ENCODE measurements around the gene CENPL.

DNA sequence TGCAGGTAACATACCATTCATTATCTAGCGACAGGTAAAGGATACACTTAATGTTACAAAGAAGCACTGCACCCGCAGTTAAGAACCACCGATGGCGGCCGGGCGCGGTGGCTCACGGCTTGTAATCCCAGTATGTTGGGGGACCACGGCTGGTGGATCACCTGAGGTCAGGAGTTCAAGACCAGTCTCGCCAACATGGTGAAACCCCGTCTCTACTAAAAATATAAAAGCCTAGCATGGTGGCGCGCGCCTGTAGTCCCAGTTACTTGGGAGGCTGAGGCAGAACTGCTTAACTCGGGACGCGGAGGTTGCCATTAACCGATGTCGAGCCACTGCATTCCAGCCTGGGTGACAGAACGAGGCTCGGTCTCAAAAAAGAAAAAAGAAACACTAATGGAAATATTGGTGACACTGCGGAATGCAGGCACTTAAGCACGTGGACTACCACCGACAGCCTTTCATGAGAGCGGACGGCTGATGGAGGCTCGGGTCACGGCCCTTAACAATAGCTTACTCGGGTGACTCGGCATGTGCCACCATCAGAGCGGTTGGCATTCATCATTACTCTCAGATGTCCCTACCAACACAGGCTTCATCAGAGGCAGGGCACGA lies 42.6 kb upstream of the CENPL start:
- TF ChIP-seq, protein P1, sequence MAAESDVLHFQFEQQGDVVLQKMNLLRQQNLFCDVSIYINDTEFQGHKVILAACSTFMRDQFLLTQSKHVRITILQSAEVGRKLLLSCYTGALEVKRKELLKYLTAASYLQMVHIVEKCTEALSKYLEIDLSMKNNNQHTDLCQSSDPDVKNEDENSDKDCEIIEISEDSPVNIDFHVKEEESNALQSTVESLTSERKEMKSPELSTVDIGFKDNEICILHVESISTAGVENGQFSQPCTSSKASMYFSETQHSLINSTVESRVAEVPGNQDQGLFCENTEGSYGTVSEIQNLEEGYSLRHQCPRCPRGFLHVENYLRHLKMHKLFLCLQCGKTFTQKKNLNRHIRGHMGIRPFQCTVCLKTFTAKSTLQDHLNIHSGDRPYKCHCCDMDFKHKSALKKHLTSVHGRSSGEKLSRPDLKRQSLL (tag by site-specific recombination; IDR thresholded peaks at IDR 0.05) = no peak
- TF ChIP-seq, protein P2, sequence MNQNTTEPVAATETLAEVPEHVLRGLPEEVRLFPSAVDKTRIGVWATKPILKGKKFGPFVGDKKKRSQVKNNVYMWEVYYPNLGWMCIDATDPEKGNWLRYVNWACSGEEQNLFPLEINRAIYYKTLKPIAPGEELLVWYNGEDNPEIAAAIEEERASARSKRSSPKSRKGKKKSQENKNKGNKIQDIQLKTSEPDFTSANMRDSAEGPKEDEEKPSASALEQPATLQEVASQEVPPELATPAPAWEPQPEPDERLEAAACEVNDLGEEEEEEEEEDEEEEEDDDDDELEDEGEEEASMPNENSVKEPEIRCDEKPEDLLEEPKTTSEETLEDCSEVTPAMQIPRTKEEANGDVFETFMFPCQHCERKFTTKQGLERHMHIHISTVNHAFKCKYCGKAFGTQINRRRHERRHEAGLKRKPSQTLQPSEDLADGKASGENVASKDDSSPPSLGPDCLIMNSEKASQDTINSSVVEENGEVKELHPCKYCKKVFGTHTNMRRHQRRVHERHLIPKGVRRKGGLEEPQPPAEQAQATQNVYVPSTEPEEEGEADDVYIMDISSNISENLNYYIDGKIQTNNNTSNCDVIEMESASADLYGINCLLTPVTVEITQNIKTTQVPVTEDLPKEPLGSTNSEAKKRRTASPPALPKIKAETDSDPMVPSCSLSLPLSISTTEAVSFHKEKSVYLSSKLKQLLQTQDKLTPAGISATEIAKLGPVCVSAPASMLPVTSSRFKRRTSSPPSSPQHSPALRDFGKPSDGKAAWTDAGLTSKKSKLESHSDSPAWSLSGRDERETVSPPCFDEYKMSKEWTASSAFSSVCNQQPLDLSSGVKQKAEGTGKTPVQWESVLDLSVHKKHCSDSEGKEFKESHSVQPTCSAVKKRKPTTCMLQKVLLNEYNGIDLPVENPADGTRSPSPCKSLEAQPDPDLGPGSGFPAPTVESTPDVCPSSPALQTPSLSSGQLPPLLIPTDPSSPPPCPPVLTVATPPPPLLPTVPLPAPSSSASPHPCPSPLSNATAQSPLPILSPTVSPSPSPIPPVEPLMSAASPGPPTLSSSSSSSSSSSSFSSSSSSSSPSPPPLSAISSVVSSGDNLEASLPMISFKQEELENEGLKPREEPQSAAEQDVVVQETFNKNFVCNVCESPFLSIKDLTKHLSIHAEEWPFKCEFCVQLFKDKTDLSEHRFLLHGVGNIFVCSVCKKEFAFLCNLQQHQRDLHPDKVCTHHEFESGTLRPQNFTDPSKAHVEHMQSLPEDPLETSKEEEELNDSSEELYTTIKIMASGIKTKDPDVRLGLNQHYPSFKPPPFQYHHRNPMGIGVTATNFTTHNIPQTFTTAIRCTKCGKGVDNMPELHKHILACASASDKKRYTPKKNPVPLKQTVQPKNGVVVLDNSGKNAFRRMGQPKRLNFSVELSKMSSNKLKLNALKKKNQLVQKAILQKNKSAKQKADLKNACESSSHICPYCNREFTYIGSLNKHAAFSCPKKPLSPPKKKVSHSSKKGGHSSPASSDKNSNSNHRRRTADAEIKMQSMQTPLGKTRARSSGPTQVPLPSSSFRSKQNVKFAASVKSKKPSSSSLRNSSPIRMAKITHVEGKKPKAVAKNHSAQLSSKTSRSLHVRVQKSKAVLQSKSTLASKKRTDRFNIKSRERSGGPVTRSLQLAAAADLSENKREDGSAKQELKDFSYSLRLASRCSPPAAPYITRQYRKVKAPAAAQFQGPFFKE (tag by site-specific recombination; IDR thresholded peaks at IDR 0.05; ENCODE audit: borderline replicate concordance) = peak; percentile 65; the same call in 1 of the 2 replicates
- TF ChIP-seq, protein P3, sequence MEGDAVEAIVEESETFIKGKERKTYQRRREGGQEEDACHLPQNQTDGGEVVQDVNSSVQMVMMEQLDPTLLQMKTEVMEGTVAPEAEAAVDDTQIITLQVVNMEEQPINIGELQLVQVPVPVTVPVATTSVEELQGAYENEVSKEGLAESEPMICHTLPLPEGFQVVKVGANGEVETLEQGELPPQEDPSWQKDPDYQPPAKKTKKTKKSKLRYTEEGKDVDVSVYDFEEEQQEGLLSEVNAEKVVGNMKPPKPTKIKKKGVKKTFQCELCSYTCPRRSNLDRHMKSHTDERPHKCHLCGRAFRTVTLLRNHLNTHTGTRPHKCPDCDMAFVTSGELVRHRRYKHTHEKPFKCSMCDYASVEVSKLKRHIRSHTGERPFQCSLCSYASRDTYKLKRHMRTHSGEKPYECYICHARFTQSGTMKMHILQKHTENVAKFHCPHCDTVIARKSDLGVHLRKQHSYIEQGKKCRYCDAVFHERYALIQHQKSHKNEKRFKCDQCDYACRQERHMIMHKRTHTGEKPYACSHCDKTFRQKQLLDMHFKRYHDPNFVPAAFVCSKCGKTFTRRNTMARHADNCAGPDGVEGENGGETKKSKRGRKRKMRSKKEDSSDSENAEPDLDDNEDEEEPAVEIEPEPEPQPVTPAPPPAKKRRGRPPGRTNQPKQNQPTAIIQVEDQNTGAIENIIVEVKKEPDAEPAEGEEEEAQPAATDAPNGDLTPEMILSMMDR (tag by site-specific recombination; IDR thresholded peaks at IDR 0.05) = no peak
- no peak for TF ChIP-seq TCF7L2 (IDR thresholded peaks at IDR 0.05; ENCODE audit: borderline replicate concordance, low read depth, low read length)
- TF ChIP-seq, protein P4, sequence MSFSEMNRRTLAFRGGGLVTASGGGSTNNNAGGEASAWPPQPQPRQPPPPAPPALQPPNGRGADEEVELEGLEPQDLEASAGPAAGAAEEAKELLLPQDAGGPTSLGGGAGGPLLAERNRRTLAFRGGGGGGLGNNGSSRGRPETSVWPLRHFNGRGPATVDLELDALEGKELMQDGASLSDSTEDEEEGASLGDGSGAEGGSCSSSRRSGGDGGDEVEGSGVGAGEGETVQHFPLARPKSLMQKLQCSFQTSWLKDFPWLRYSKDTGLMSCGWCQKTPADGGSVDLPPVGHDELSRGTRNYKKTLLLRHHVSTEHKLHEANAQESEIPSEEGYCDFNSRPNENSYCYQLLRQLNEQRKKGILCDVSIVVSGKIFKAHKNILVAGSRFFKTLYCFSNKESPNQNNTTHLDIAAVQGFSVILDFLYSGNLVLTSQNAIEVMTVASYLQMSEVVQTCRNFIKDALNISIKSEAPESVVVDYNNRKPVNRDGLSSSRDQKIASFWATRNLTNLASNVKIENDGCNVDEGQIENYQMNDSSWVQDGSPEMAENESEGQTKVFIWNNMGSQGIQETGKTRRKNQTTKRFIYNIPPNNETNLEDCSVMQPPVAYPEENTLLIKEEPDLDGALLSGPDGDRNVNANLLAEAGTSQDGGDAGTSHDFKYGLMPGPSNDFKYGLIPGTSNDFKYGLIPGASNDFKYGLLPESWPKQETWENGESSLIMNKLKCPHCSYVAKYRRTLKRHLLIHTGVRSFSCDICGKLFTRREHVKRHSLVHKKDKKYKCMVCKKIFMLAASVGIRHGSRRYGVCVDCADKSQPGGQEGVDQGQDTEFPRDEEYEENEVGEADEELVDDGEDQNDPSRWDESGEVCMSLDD (tag by site-specific recombination; IDR thresholded peaks at IDR 0.05) = no peak

Measured in HEK293 (cell line).